ENCODE results near the gene CHADL. TPM values are rescaled to one million over a fixed set of nuclear protein-coding genes. Genes with fewer than 3 reads are reported as not detected.
A peak's percentile ranks its signal among the peaks of the same experiment; 100 is the strongest.

The CHADL gene, protein sequence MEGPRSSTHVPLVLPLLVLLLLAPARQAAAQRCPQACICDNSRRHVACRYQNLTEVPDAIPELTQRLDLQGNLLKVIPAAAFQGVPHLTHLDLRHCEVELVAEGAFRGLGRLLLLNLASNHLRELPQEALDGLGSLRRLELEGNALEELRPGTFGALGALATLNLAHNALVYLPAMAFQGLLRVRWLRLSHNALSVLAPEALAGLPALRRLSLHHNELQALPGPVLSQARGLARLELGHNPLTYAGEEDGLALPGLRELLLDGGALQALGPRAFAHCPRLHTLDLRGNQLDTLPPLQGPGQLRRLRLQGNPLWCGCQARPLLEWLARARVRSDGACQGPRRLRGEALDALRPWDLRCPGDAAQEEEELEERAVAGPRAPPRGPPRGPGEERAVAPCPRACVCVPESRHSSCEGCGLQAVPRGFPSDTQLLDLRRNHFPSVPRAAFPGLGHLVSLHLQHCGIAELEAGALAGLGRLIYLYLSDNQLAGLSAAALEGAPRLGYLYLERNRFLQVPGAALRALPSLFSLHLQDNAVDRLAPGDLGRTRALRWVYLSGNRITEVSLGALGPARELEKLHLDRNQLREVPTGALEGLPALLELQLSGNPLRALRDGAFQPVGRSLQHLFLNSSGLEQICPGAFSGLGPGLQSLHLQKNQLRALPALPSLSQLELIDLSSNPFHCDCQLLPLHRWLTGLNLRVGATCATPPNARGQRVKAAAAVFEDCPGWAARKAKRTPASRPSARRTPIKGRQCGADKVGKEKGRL
- total RNA-seq = 1 to 10 TPM; 3.2 to 4.9 TPM

DNA sequence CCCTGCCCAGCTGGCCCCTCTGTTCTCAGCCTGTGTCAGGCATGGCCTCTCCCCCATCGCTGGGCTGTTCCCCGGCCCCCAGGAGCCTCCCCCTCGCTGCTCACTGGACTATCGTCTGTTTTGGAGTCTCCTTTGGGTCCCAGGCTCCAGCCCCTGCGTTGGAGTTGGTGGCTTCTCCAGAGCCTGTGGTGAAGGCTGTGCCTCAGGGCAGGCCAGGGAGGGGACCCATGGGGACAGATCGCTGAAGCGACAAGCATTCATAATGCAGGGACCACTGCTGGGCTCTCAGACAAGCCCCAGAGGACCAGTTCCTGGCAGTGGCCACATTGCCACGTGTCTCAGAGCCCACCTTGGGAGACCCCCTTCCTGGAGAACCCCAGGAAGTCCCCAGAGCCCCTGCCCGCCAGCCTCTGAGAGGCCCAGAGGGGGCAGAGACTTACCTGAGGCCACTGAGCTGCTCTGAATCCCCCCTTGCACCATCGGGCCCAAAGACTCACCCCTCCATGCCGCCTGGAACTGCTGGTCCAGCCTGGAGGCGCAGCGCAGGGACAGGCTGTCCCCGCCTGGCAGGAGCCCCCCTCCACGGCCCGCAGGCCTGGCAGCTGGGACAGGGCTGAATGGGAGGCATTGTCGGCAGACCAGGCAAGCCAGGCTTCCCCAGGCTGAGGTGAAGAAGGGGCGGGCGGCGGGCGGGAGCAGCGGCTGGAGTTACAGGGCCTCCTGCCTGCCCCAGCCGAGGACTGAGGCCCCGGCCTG is at the start of gene CHADL:
Gene CHADL (minus strand): TSS at position 555 of the 756 bp plus-strand sequence. CDS start 50 bp downstream, at position 505.
- no peaks in the 10 kb centered on the region for H3K27me3 ChIP-seq (replicated peaks; ENCODE audit: insufficient read depth)
- TF ChIP-seq, protein P1, sequence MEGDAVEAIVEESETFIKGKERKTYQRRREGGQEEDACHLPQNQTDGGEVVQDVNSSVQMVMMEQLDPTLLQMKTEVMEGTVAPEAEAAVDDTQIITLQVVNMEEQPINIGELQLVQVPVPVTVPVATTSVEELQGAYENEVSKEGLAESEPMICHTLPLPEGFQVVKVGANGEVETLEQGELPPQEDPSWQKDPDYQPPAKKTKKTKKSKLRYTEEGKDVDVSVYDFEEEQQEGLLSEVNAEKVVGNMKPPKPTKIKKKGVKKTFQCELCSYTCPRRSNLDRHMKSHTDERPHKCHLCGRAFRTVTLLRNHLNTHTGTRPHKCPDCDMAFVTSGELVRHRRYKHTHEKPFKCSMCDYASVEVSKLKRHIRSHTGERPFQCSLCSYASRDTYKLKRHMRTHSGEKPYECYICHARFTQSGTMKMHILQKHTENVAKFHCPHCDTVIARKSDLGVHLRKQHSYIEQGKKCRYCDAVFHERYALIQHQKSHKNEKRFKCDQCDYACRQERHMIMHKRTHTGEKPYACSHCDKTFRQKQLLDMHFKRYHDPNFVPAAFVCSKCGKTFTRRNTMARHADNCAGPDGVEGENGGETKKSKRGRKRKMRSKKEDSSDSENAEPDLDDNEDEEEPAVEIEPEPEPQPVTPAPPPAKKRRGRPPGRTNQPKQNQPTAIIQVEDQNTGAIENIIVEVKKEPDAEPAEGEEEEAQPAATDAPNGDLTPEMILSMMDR (IDR thresholded peaks at IDR 0.05) = no peak
- DNase-seq (ENCODE audit: low spot score) = no peak
- H3K4me3 ChIP-seq = no peak within 1 kb of the TSS
- ATAC-seq (ENCODE audit: insufficient number of reproducible peaks, low FRiP score, low read depth) = no peak
- H3K27ac ChIP-seq = no peak within 1 kb of the TSS
- no peaks in the 10 kb centered on the region for H3K9me3 ChIP-seq
- H3K4me1 ChIP-seq (ENCODE audit: control insufficient read depth in 1 of 2, low read depth in 2 of 2) = peaks cover 4 to 14% of the 10 kb centered on the region in 2 donors
- peaks cover 3% of the 10 kb centered on the region for H3K36me3 ChIP-seq

GRCh38 chr22:41289671-41290070 is 48.9 kb upstream of the CHADL start:
- TF ChIP-seq, protein P1 (IDR thresholded peaks at IDR 0.05) = no peak
- DNase-seq (ENCODE audit: low spot score) (no peak), ATAC-seq (ENCODE audit: insufficient number of reproducible peaks, low FRiP score, low read depth) (no peak)
- H3K27me3 ChIP-seq (replicated peaks; ENCODE audit: insufficient read depth) = no peaks in the 10 kb centered on the region
- H3K9me3 ChIP-seq = no peaks in the 10 kb centered on the region
- no peak overlapping the region for H3K27ac ChIP-seq
- no peak overlapping the region for H3K4me3 ChIP-seq
- peaks cover 10 to 37% of the 10 kb centered on the region in 2 donors for H3K4me1 ChIP-seq (ENCODE audit: control insufficient read depth in 1 of 2, low read depth in 2 of 2)
- no peaks in the 10 kb centered on the region for H3K36me3 ChIP-seq

GRCh38 chr22:41288245-41288946 is 47.7 kb upstream of the CHADL start:
- H3K27me3 ChIP-seq (replicated peaks; ENCODE audit: insufficient read depth) = no peaks in the 10 kb centered on the region
- DNase-seq (ENCODE audit: low spot score) (no peak), ATAC-seq (ENCODE audit: insufficient number of reproducible peaks, low FRiP score, low read depth) (no peak)
- peaks cover 5% of the 10 kb centered on the region for H3K36me3 ChIP-seq
- TF ChIP-seq, protein P1 (IDR thresholded peaks at IDR 0.05) = no peak
- H3K9me3 ChIP-seq = no peaks in the 10 kb centered on the region
- no peak overlapping the region for H3K4me3 ChIP-seq
- peaks cover 10 to 40% of the 10 kb centered on the region in 2 donors for H3K4me1 ChIP-seq (ENCODE audit: control insufficient read depth in 1 of 2, low read depth in 2 of 2)
- peak overlapping the region; percentile 36 to 73 for H3K27ac ChIP-seq

DNA sequence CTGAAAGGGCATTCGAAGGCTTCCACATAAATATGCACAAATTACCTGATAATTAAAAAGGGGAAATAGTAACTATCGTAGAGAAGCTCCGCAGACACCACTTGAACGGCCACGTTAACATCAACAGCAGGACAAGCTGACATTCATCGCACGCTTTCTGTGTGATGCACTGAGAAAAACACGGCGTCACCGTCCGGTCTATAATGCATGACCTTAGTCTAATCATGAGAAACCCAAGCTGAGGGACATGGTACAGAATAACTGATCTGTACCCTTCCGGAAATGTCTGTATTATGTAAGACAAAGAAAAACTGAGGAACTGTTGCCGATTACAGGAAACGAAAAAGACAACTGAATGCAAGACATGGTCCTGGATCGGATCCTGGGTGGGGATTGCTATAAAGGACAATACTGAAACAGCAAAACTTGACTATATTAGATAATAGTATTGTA is 45.9 kb upstream of the CHADL start:
- H3K4me3 ChIP-seq = peak overlapping the region; percentile 88
- H3K27me3 ChIP-seq (replicated peaks; ENCODE audit: insufficient read depth) = no peaks in the 10 kb centered on the region
- TF ChIP-seq, protein P1 (IDR thresholded peaks at IDR 0.05) = no peak
- H3K27ac ChIP-seq = peak overlapping the region; percentile 58 to 67
- DNase-seq (ENCODE audit: low spot score) (no peak), ATAC-seq (ENCODE audit: insufficient number of reproducible peaks, low FRiP score, low read depth) (peak; percentile 24)
- H3K36me3 ChIP-seq = peaks cover 11% of the 10 kb centered on the region
- no peaks in the 10 kb centered on the region for H3K9me3 ChIP-seq
- peaks cover 10 to 40% of the 10 kb centered on the region in 2 donors for H3K4me1 ChIP-seq (ENCODE audit: control insufficient read depth in 1 of 2, low read depth in 2 of 2)
